Endothelial cell of umbilical vein (primary cell): ENCODE data around the gene ASB14.

ENCODE experiments used
- JUN ChIP-seq: IDR thresholded peaks from 2 replicates; pipeline ENCODE4 v1.6.1; 2011; ENCODE audit warnings: borderline replicate concordance, low read depth; ENCODE audit not compliant: insufficient read length, insufficient read depth
- POLR2A ChIP-seq: IDR thresholded peaks from 2 replicates; pipeline ENCODE4 v1.6.1; 2012; ENCODE audit warnings: low read depth, mild to moderate bottlenecking, control low read depth, low read length
- TF ChIP-seq, protein P1 (sequence below), 2 donors: IDR thresholded peaks; 1 replicate in 1 of 2; 2 replicates in 1 of 2; pipeline ENCODE4 v1.5.1; 2011; ENCODE audit warnings: low read length in 2 of 2, mild to moderate bottlenecking in 2 of 2, moderate library complexity in 2 of 2, control low read depth in 1 of 2, inconsistent platforms in 1 of 2, low read depth in 1 of 2; ENCODE audit not compliant: insufficient read depth in 1 of 2; ENCODE audit errors: extremely low read depth in 1 of 2
- TF ChIP-seq, protein P2 (sequence below): IDR thresholded peaks from 2 replicates; pipeline ENCODE4 v1.6.1; 2011; ENCODE audit not compliant: insufficient read depth, insufficient read length

DNA sequence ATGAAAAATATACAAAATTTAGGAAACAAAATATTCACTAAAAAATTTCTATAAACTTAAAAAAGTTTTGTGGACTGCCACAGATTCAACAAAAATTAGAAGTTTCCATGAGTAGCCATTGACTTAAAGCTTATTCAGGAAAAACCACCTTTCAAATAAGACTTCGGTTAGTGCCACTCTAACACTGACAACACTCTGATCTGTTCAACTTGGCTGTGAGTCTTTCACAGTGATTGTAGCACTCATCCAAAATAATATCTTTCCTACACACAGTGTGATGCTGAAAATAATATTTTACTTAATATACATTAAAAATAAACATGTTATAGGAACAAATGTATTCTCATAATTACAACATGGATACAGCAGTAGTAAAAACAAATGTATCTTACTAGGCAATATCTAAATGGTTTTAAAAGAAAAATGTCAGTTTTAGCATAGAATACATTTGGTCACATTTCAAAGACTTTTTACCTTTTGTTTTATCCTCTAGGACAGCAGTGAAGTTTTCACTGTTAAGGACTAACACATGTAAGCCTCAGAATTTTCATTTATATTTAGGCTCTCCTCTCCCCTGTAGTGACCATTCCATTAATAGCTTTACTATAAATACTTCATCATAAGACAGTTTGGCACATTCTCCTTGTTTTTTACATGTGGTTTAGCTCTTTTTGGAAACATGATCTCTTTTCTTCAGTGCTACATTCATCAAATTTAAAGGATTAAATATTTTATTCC, at the start of gene ASB14:
- TF ChIP-seq, protein P1, sequence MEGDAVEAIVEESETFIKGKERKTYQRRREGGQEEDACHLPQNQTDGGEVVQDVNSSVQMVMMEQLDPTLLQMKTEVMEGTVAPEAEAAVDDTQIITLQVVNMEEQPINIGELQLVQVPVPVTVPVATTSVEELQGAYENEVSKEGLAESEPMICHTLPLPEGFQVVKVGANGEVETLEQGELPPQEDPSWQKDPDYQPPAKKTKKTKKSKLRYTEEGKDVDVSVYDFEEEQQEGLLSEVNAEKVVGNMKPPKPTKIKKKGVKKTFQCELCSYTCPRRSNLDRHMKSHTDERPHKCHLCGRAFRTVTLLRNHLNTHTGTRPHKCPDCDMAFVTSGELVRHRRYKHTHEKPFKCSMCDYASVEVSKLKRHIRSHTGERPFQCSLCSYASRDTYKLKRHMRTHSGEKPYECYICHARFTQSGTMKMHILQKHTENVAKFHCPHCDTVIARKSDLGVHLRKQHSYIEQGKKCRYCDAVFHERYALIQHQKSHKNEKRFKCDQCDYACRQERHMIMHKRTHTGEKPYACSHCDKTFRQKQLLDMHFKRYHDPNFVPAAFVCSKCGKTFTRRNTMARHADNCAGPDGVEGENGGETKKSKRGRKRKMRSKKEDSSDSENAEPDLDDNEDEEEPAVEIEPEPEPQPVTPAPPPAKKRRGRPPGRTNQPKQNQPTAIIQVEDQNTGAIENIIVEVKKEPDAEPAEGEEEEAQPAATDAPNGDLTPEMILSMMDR (IDR thresholded peaks at IDR 0.05; ENCODE audit: extremely low read depth in 1 of 2, insufficient read depth in 1 of 2, low read depth in 1 of 2, low read length in 2 of 2): no peak
- no peak for TF ChIP-seq POLR2A
- TF ChIP-seq, protein P2, sequence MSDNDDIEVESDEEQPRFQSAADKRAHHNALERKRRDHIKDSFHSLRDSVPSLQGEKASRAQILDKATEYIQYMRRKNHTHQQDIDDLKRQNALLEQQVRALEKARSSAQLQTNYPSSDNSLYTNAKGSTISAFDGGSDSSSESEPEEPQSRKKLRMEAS: no peak
- no peak for TF ChIP-seq JUN
